Measurements from ENCODE around the gene NFE2L3.
"Not testable (repeated sequence)": the region's sequence is repeated elsewhere in the genome, so short reads cannot be mapped to it uniquely, and the experiment has no call there.

NFE2L3 gene

GRCh38 chr7:26190417-26190869 lies 38.4 kb downstream of the NFE2L3 start:
- H3K9me3 ChIP-seq (ENCODE audit: low read length), result no peaks in the 10 kb centered on the region
- H3K27me3 ChIP-seq (ENCODE audit: control insufficient read depth in 1 of 2, insufficient read depth in 2 of 2, low read length in 2 of 2), result no peaks in the 10 kb centered on the region
- no peak overlapping the region for H3K4me3 ChIP-seq (ENCODE audit: low read depth in 1 of 2, low read length in 2 of 2)
- H3K4me1 ChIP-seq (ENCODE audit: insufficient read depth, low read length), result peaks cover 32% of the 10 kb centered on the region
- H3K9ac ChIP-seq (ENCODE audit: low read length), result no peak overlapping the region
- no peak overlapping the region for H3K27ac ChIP-seq (ENCODE audit: low read depth, low read length)
- H3K36me3 ChIP-seq (ENCODE audit: insufficient read depth, low read length), result peaks cover 75% of the 10 kb centered on the region

DNA sequence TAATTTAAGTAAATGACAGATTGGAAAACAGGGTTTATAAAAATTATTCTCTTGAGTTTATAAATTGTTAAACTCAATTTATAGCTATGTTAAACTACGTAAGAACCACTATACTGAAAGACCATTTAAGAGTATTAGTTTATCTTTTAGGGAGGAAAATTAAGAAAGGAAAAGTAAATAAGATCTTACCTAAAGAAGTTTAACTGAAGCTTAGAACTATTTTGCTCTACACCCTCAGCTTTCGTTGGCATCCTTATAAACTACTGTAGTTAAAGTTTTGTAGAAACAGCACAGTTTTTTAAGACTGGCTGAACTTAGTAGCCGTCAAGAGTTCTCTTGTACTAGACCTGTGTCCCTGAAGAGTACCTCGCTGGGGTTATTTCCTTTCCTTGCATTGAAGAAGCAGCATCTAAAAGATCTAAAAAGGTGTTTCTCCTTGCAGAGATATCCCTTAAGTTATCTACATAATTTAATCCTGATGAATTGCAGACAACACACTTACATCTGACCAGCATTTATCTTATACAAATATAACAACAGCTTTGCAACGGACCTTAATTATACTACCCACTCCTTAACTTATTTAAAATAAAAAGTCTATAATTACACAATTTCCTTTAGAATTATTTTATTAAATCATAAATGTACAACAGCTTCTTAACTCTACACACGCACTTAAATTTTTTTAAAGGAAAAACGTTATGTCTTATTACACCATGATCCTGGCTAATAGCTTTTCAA lies 39.4 kb downstream of the NFE2L3 start:
- H3K9ac ChIP-seq (ENCODE audit: low read length), result no peak overlapping the region
- peaks cover 85% of the 10 kb centered on the region for H3K36me3 ChIP-seq (ENCODE audit: insufficient read depth, low read length)
- H3K4me3 ChIP-seq (ENCODE audit: low read depth in 1 of 2, low read length in 2 of 2), result no peak overlapping the region
- no peaks in the 10 kb centered on the region for H3K9me3 ChIP-seq (ENCODE audit: low read length)
- H3K27ac ChIP-seq (ENCODE audit: low read depth, low read length), result no peak overlapping the region
- H3K27me3 ChIP-seq (ENCODE audit: control insufficient read depth in 1 of 2, insufficient read depth in 2 of 2, low read length in 2 of 2), result no peaks in the 10 kb centered on the region
- peaks cover 40% of the 10 kb centered on the region for H3K4me1 ChIP-seq (ENCODE audit: insufficient read depth, low read length)

- H3K9me3 ChIP-seq (ENCODE audit: low read length), result no peaks in the 10 kb centered on the region
- H3K4me3 ChIP-seq (ENCODE audit: low read depth in 1 of 2, low read length in 2 of 2), result no peak overlapping the region
- peaks cover 91% of the 10 kb centered on the region for H3K36me3 ChIP-seq (ENCODE audit: insufficient read depth, low read length)
- no peaks in the 10 kb centered on the region for H3K27me3 ChIP-seq (ENCODE audit: control insufficient read depth in 1 of 2, insufficient read depth in 2 of 2, low read length in 2 of 2)
- H3K9ac ChIP-seq (ENCODE audit: low read length), result no peak overlapping the region
- no peak overlapping the region for H3K27ac ChIP-seq (ENCODE audit: low read depth, low read length)
- peaks cover 46% of the 10 kb centered on the region for H3K4me1 ChIP-seq (ENCODE audit: insufficient read depth, low read length)
Measured at GRCh38 chr7:26191974-26192479, 40.0 kb downstream of the NFE2L3 start.

DNA sequence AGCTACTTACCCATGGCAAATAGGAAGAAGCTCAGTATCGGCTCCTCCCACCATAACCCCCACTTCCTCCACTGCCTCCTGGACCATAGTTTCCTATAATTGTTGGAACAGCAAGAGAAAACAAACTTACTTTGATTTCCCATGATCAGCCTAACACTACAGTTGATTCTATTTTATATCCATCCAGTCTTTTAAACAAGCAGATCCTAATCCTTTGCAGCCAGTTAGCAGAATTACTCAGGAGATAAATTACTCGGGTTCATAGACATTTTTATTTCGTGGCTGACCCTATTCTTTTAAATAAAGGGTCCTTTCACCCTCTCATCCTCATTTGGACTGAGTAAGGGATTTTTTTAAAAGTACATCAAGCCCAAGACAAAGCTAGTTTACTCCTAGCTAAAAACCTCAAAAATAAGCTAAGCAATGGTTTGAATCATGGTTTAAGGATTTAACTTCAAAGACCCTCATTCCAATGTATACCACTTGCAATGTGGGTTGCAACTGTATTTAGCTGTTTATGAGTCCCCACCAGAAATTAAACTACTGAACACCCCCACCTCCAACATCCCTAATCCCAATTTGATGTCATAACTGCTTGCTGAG lies 40.6 kb downstream of the NFE2L3 start:
- H3K36me3 ChIP-seq (ENCODE audit: insufficient read depth, low read length), result peaks cover 92% of the 10 kb centered on the region
- no peak overlapping the region for H3K4me3 ChIP-seq (ENCODE audit: low read depth in 1 of 2, low read length in 2 of 2)

GRCh38 chr7:26193432-26194207 lies 41.6 kb downstream of the NFE2L3 start:
- Histone ChIP-seq H3K36me3 (ENCODE audit: insufficient read depth, low read length) (peaks cover 83% of the 10 kb centered on the region), H3K9ac (ENCODE audit: low read length) (no peak overlapping the region), H3K4me3 (ENCODE audit: low read depth in 1 of 2, low read length in 2 of 2) (no peak overlapping the region), H3K27me3 (ENCODE audit: control insufficient read depth in 1 of 2, insufficient read depth in 2 of 2, low read length in 2 of 2) (no peaks in the 10 kb centered on the region), H3K27ac (ENCODE audit: low read depth, low read length) (peak overlapping the region; percentile 10), H3K4me1 (ENCODE audit: insufficient read depth, low read length) (peaks cover 53% of the 10 kb centered on the region), H3K9me3 (ENCODE audit: low read length) (no peaks in the 10 kb centered on the region)

More for the DNA sequence above, 40.6 kb downstream of the NFE2L3 start:
- H3K27ac ChIP-seq (ENCODE audit: low read depth, low read length), result no peak overlapping the region
- H3K9me3 ChIP-seq (ENCODE audit: low read length), result no peaks in the 10 kb centered on the region
- no peak overlapping the region for H3K9ac ChIP-seq (ENCODE audit: low read length)
- H3K4me1 ChIP-seq (ENCODE audit: insufficient read depth, low read length), result peaks cover 52% of the 10 kb centered on the region
- no peaks in the 10 kb centered on the region for H3K27me3 ChIP-seq (ENCODE audit: control insufficient read depth in 1 of 2, insufficient read depth in 2 of 2, low read length in 2 of 2)

DNA sequence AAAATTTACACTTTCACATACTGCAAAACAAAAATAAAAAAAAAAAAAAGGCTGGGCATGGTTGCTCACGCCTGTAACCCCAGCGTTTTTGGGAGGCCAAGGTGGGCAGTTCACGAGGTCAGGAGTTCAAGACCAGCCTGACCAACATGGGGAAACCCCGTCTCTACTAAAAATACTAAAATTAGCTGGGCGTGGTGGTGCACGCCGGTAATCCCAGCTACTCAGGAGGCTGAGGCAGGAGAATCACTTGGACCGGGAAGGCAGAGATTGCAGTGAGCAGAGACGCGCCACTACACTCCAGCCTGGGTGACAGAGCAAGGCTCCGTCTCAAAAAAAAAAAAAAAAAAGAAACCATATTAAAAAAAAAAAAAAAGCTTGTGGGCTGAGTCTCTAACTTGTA lies 42.8 kb downstream of the NFE2L3 start:
- H3K27ac ChIP-seq (ENCODE audit: low read depth, low read length); H3K27me3 ChIP-seq (ENCODE audit: control insufficient read depth in 1 of 2, insufficient read depth in 2 of 2, low read length in 2 of 2); H3K4me3 ChIP-seq (ENCODE audit: low read depth in 1 of 2, low read length in 2 of 2); H3K9me3 ChIP-seq (ENCODE audit: low read length); H3K9ac ChIP-seq (ENCODE audit: low read length): not testable (repeated sequence)
- Histone ChIP-seq H3K4me1 (ENCODE audit: insufficient read depth, low read length) (peaks cover 53% of the 10 kb centered on the region), H3K36me3 (ENCODE audit: insufficient read depth, low read length) (peaks cover 72% of the 10 kb centered on the region)

GRCh38 chr7:26195182-26195581 lies 43.2 kb downstream of the NFE2L3 start:
- no peak overlapping the region for H3K9ac ChIP-seq (ENCODE audit: low read length)
- H3K4me3 ChIP-seq (ENCODE audit: low read depth in 1 of 2, low read length in 2 of 2), result no peak overlapping the region
- peaks cover 53% of the 10 kb centered on the region for H3K4me1 ChIP-seq (ENCODE audit: insufficient read depth, low read length)
- H3K27me3 ChIP-seq (ENCODE audit: control insufficient read depth in 1 of 2, insufficient read depth in 2 of 2, low read length in 2 of 2), result no peaks in the 10 kb centered on the region
- no peak overlapping the region for H3K27ac ChIP-seq (ENCODE audit: low read depth, low read length)
- H3K9me3 ChIP-seq (ENCODE audit: low read length), result no peaks in the 10 kb centered on the region
- peaks cover 69% of the 10 kb centered on the region for H3K36me3 ChIP-seq (ENCODE audit: insufficient read depth, low read length)

DNA sequence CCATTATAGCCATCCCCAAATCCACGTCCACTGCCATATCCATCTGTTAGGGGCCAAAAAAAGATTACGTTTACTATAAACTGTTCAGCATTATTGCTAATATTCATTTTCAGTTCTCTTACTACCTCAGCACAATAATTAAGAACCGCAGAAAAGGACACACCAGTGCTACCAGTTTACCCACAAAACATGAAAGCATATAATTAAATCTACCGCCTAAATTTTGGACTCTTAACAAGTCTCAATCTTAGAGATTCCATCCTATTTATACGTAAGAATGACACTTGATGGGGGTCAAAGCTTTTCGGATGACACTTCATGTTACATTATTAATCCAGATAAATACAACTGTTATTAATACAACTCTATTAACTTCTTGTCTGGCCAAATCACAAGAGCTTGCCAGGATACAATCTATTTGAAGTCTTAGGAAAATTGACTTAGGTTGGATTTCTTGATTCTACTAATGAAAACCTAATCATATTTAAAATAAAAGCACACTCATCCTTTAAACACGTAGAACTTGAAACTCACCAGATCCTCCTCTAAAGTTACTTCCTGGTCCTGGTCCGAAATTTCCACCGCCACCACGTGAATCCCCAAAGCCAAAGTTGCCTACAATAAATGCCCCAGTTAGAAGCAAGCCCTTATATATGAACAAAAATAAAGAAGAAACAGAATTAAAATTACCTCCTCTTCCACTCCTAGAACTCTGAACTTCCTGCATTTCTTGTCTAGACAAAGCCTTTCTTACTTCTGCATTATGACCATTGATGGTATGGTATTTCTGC lies 44.1 kb downstream of the NFE2L3 start:
- no peaks in the 10 kb centered on the region for H3K27me3 ChIP-seq (ENCODE audit: control insufficient read depth in 1 of 2, insufficient read depth in 2 of 2, low read length in 2 of 2)
- H3K36me3 ChIP-seq (ENCODE audit: insufficient read depth, low read length), result peaks cover 61% of the 10 kb centered on the region
- no peak overlapping the region for H3K27ac ChIP-seq (ENCODE audit: low read depth, low read length)
- no peaks in the 10 kb centered on the region for H3K9me3 ChIP-seq (ENCODE audit: low read length)
- no peak overlapping the region for H3K4me3 ChIP-seq (ENCODE audit: low read depth in 1 of 2, low read length in 2 of 2)
- no peak overlapping the region for H3K9ac ChIP-seq (ENCODE audit: low read length)
- H3K4me1 ChIP-seq (ENCODE audit: insufficient read depth, low read length), result peaks cover 53% of the 10 kb centered on the region

GRCh38 chr7:26197153-26198115 lies 45.4 kb downstream of the NFE2L3 start:
- no peak overlapping the region for H3K27ac ChIP-seq (ENCODE audit: low read depth, low read length)
- no peaks in the 10 kb centered on the region for H3K27me3 ChIP-seq (ENCODE audit: control insufficient read depth in 1 of 2, insufficient read depth in 2 of 2, low read length in 2 of 2)
- H3K9ac ChIP-seq (ENCODE audit: low read length), result no peak overlapping the region
- H3K9me3 ChIP-seq (ENCODE audit: low read length), result no peaks in the 10 kb centered on the region
- H3K36me3 ChIP-seq (ENCODE audit: insufficient read depth, low read length), result peaks cover 49% of the 10 kb centered on the region
- peak overlapping the region in 1 of 2 donors; percentile 99 for H3K4me3 ChIP-seq (ENCODE audit: low read depth in 1 of 2, low read length in 2 of 2)
- peaks cover 52% of the 10 kb centered on the region for H3K4me1 ChIP-seq (ENCODE audit: insufficient read depth, low read length)

DNA sequence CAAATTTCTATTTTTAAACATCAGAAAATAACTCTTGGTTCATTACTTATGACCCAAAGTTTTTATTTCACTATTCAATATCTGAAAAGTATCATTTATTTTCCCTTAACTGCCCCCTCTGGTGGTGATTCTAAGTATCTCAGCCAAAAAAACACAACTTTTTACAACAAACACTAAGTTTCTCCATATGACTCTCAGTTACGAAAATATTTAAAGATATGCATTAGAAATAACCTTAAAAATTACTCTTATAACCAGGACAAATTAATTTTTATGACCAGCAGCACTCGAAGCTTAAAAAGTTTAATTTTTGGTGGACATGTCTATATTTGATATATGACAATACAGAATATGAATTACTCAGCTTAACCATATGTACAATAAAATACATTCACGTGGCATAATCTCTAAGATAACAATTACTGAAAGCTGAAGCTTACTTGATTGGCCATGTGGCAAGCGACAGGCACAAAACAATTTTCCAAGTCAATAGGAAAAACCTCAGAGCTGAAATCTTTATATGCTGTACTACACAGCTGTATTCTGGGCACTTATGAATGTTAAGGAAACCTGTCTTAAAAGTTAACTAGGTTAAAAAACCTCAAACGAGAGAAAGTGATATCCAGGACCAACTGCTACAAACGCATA lies 46.3 kb downstream of the NFE2L3 start:
- H3K4me3 ChIP-seq (ENCODE audit: low read depth in 1 of 2, low read length in 2 of 2), result peak overlapping the region; percentile 90 to 99
- peaks cover 41% of the 10 kb centered on the region for H3K36me3 ChIP-seq (ENCODE audit: insufficient read depth, low read length)
- peaks cover 51% of the 10 kb centered on the region for H3K4me1 ChIP-seq (ENCODE audit: insufficient read depth, low read length)
- H3K9me3 ChIP-seq (ENCODE audit: low read length), result no peaks in the 10 kb centered on the region
- peak overlapping the region; percentile 100 for H3K9ac ChIP-seq (ENCODE audit: low read length)
- H3K27ac ChIP-seq (ENCODE audit: low read depth, low read length), result peak overlapping the region; percentile 100
- no peaks in the 10 kb centered on the region for H3K27me3 ChIP-seq (ENCODE audit: control insufficient read depth in 1 of 2, insufficient read depth in 2 of 2, low read length in 2 of 2)

Data from muscle layer of colon (tissue), 2 donors.